Mesenchymal stem cell (in vitro differentiated cells and primary cell): ENCODE results near the gene ALDH2.

Experiments used
- DNase-seq: peaks from one replicate; pipeline ENCODE4 v3.0.0-alpha.2; 2013
- H2AFZ ChIP-seq: one replicate; pipeline ENCODE4 v1.6.1; 2013; ENCODE audit warnings: low read depth, mild to moderate bottlenecking, control low read depth, inconsistent platforms, low read length, moderate library complexity
- H2AK5ac ChIP-seq: 2 replicates; pipeline ENCODE4 v1.6.1; 2013; ENCODE audit warnings: low read length, moderate library complexity, mild to moderate bottlenecking, inconsistent platforms; ENCODE audit not compliant: severe bottlenecking
- H2BK120ac ChIP-seq: one replicate; pipeline ENCODE4 v1.6.1; 2013; ENCODE audit warnings: low read depth, mild to moderate bottlenecking, inconsistent platforms, low read length, moderate library complexity
- H2BK12ac ChIP-seq, 2 experiments: one replicate each; pipeline ENCODE4 v1.6.1; 2013; ENCODE audit warnings: inconsistent platforms in 2 of 2, low read length in 2 of 2, mild to moderate bottlenecking in 2 of 2, moderate library complexity in 2 of 2, control low read depth in 1 of 2
- H2BK15ac ChIP-seq: one replicate; pipeline ENCODE4 v1.6.1; 2013; ENCODE audit warnings: mild to moderate bottlenecking, low read depth, inconsistent platforms; ENCODE audit not compliant: poor library complexity, severe bottlenecking
- H2BK5ac ChIP-seq: 2 replicates; pipeline ENCODE4 v1.6.1; 2013; ENCODE audit warnings: low read depth, mild to moderate bottlenecking, low read length, control low read depth, inconsistent platforms; ENCODE audit not compliant: poor library complexity, severe bottlenecking
- H3K14ac ChIP-seq, 2 experiments: one replicate each; pipeline ENCODE4 v1.6.1; 2013; ENCODE audit warnings: inconsistent platforms in 2 of 2, low read length in 2 of 2, control low read depth in 1 of 2, mild to moderate bottlenecking in 1 of 2, moderate library complexity in 1 of 2
- H3K18ac ChIP-seq, 2 experiments: one replicate each; pipeline ENCODE4 v1.6.1; 2013; ENCODE audit warnings: inconsistent platforms in 2 of 2, low read length in 2 of 2, control low read depth in 1 of 2, low read depth in 1 of 2, mild to moderate bottlenecking in 1 of 2
- H3K23ac ChIP-seq, 2 experiments: one replicate each; pipeline ENCODE4 v1.6.1; 2013; ENCODE audit warnings: inconsistent platforms in 2 of 2, low read length in 2 of 2, mild to moderate bottlenecking in 2 of 2, moderate library complexity in 2 of 2, control low read depth in 1 of 2
- H3K27ac ChIP-seq: 2 replicates; pipeline ENCODE4 v1.5.1; 2013; ENCODE audit warnings: mild to moderate bottlenecking, moderate library complexity, low read length, control low read depth, inconsistent platforms; ENCODE audit not compliant: poor library complexity, severe bottlenecking
- H3K27me3 ChIP-seq, 2 experiments: 2 replicates each; pipeline versions ENCODE4 v1.6.1 to v1.7.0; 2013; ENCODE audit warnings: low read length in 2 of 2, mild to moderate bottlenecking in 2 of 2, moderate library complexity in 2 of 2, control low read depth in 1 of 2, inconsistent platforms in 1 of 2; ENCODE audit not compliant: control insufficient read depth in 1 of 2, insufficient read depth in 1 of 2
- H3K36me3 ChIP-seq, 2 experiments: 2 replicates each; pipeline versions ENCODE4 v1.6.1 to v1.7.0; 2013; ENCODE audit warnings: low read length in 2 of 2, control low read depth in 1 of 2, inconsistent platforms in 1 of 2, low read depth in 1 of 2, mild to moderate bottlenecking in 1 of 2; ENCODE audit not compliant: insufficient read depth in 2 of 2, control insufficient read depth in 1 of 2
- H3K4ac ChIP-seq, 2 experiments: one replicate each; pipeline ENCODE4 v1.6.1; 2013; ENCODE audit warnings: inconsistent platforms in 2 of 2, low read length in 2 of 2, mild to moderate bottlenecking in 2 of 2, moderate library complexity in 2 of 2, control low read depth in 1 of 2, low read depth in 1 of 2
- H3K4me1 ChIP-seq: 2 replicates; pipeline ENCODE4 v1.6.1; 2013; ENCODE audit warnings: low read depth, low read length, control low read depth; ENCODE audit not compliant: control insufficient read depth, insufficient read depth
- H3K4me2 ChIP-seq: 2 replicates; pipeline ENCODE4 v1.6.1; 2013; ENCODE audit warnings: low read length, mild to moderate bottlenecking, inconsistent platforms; ENCODE audit not compliant: poor library complexity, severe bottlenecking
- H3K4me3 ChIP-seq, 2 experiments: 2 replicates each; pipeline versions ENCODE4 v1.5.1 to v1.7.0; 2013; ENCODE audit warnings: low read length in 2 of 2, mild to moderate bottlenecking in 2 of 2, control low read depth in 1 of 2, low read depth in 1 of 2; ENCODE audit not compliant: insufficient read depth in 1 of 2
- H3K79me1 ChIP-seq: replicated peaks from 2 replicates; pipeline ENCODE4 v1.6.1; 2013; ENCODE audit warnings: mild to moderate bottlenecking, control low read depth, low read length, inconsistent platforms; ENCODE audit not compliant: poor library complexity, severe bottlenecking
- H3K9ac ChIP-seq: 2 replicates; pipeline ENCODE4 v1.7.0; 2013; ENCODE audit warnings: mild to moderate bottlenecking, low read length, moderate library complexity
- H3K9me3 ChIP-seq: 2 replicates; pipeline ENCODE4 v1.7.0; 2013; ENCODE audit warnings: mild to moderate bottlenecking, low read length; ENCODE audit not compliant: control insufficient read depth
- H4K8ac ChIP-seq: one replicate; pipeline ENCODE4 v1.6.1; 2013; ENCODE audit warnings: inconsistent platforms, mild to moderate bottlenecking, low read length, moderate library complexity
- H4K91ac ChIP-seq: one replicate; pipeline ENCODE4 v1.6.1; 2013; ENCODE audit warnings: mild to moderate bottlenecking, low read length, inconsistent platforms
- whole genome bisulfite sequencing: methylation state at CpG from one replicate; pipeline ENCODE4 v1.1.7; 2013; ENCODE audit warnings: mixed read lengths; 5-methylcytosine and 5-hydroxymethylcytosine counted together

Gene ALDH2

DNA sequence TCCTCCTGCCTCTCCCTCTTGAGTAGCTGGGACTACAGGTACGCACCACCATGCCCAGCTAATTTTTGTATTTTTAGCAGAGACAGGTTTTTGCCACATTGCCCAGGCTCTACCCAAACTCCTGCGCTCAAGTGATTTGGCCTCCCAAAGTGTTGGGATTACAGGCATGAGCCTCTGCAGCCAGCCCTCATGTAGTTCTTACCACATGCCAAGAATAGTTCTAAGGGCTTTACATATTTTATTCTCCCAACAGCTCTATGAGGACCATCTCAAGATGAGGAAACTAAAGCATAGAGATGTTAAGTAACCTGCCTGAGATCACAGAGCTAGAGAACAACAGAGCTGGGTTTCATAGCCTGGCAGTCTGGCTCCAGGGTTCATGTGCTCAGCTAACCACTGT, 37.9 kb upstream of the ALDH2 start:
- H3K27ac ChIP-seq, result no peak overlapping the region
- H3K36me3 ChIP-seq, result peaks cover 37 to 52% of the 10 kb centered on the region in 2 experiments
- no peak overlapping the region for H2BK12ac ChIP-seq
- no peak overlapping the region for H2AK5ac ChIP-seq
- WGBS, result 99% methylated on average over 2 of the region's 2 CpGs
- no peak overlapping the region for H3K14ac ChIP-seq
- no peak overlapping the region for H4K8ac ChIP-seq
- H3K9ac ChIP-seq, result no peak overlapping the region
- H3K79me1 ChIP-seq, result no peaks in the 10 kb centered on the region
- H2BK120ac ChIP-seq, result no peak overlapping the region
- no peak overlapping the region for H2BK15ac ChIP-seq
- DNase-seq, result no peak
- H3K9me3 ChIP-seq, result no peaks in the 10 kb centered on the region
- H4K91ac ChIP-seq, result no peak overlapping the region
- no peak overlapping the region for H3K4ac ChIP-seq
- no peak overlapping the region for H3K4me3 ChIP-seq
- no peaks in the 10 kb centered on the region for H3K27me3 ChIP-seq
- H3K18ac ChIP-seq, result no peak overlapping the region
- H3K4me2 ChIP-seq, result no peak overlapping the region
- H2BK5ac ChIP-seq, result no peak overlapping the region
- H3K4me1 ChIP-seq, result no peaks in the 10 kb centered on the region
- no peak overlapping the region for H2AFZ ChIP-seq
- H3K23ac ChIP-seq, result no peak overlapping the region

DNA sequence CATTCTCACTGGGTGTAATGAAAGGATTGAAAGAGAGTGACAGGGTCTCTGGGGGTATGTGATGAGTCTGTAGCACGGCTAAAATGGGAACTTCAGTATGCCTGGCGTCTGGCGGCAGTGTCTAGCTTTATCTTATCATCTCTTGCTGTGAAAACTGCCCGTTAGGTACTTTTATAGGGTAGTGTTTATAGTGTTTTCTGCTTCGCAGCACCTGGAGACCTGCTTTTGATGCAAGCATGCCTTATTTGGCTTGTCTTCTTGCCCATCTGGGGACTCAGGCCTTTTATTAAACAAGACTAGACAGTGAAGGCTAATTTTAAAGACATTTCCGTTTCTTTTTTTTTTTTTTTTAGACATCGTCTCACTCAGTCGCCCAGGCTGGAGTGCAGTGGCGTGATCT, 36.3 kb upstream of the ALDH2 start:
- no peak overlapping the region for H3K23ac ChIP-seq

DNA sequence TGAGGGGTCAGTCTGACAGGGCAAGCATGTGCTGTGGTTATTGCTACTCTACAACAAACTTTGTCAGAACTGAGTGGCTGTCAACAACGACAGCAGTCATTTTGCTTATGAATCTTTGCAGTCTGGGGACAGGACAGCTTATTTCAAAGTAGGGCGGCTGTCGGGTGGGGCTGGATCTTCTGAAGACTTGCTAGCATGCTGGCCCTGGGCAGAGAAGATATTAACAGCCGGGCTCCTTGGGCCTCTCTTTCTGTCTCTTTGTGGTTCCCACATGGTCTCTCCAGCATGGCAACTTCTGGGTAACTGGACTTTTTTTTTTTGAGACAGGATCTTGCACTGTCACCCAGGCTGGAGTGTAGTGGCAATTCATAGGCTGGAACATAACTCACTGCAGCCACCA, 33.9 kb upstream of the ALDH2 start:
- 93% methylated on average over 4 of the region's 4 CpGs for WGBS
- Histone ChIP-seq H2AK5ac (no peak overlapping the region), H2BK15ac (no peak overlapping the region), H3K4ac (no peak overlapping the region), H3K14ac (no peak overlapping the region), H2BK5ac (no peak overlapping the region), H4K91ac (no peak overlapping the region), H3K27me3 (no peaks in the 10 kb centered on the region), H3K36me3 (peaks cover 31 to 56% of the 10 kb centered on the region in 2 experiments), H2BK12ac (no peak overlapping the region), H3K27ac (no peak overlapping the region), H3K79me1 (no peaks in the 10 kb centered on the region), H3K23ac (no peak overlapping the region), H3K9ac (no peak overlapping the region), H2BK120ac (no peak overlapping the region), H3K9me3 (no peaks in the 10 kb centered on the region), H3K4me3 (no peak overlapping the region), H3K18ac (no peak overlapping the region), H4K8ac (no peak overlapping the region), H3K4me2 (no peak overlapping the region), H2AFZ (no peak overlapping the region), H3K4me1 (no peaks in the 10 kb centered on the region)
- no peak for DNase-seq

More for the DNA sequence above, 36.3 kb upstream of the ALDH2 start:
- H2AK5ac ChIP-seq, result no peak overlapping the region
- WGBS, result 97% methylated on average over 9 of the region's 9 CpGs
- H3K4ac ChIP-seq, result no peak overlapping the region
- no peak overlapping the region for H3K4me3 ChIP-seq
- H3K27me3 ChIP-seq, result no peaks in the 10 kb centered on the region
- H4K91ac ChIP-seq, result no peak overlapping the region
- peaks cover 30 to 55% of the 10 kb centered on the region in 2 experiments for H3K36me3 ChIP-seq
- H2BK5ac ChIP-seq, result no peak overlapping the region
- H4K8ac ChIP-seq, result no peak overlapping the region
- no peaks in the 10 kb centered on the region for H3K79me1 ChIP-seq
- no peak overlapping the region for H3K14ac ChIP-seq
- no peak overlapping the region for H2BK120ac ChIP-seq
- H3K9me3 ChIP-seq, result no peaks in the 10 kb centered on the region
- no peak for DNase-seq
- no peak overlapping the region for H2BK15ac ChIP-seq
- no peak overlapping the region for H2AFZ ChIP-seq
- no peak overlapping the region for H3K9ac ChIP-seq
- H3K27ac ChIP-seq, result no peak overlapping the region
- no peaks in the 10 kb centered on the region for H3K4me1 ChIP-seq
- H2BK12ac ChIP-seq, result no peak overlapping the region
- H3K4me2 ChIP-seq, result no peak overlapping the region
- no peak overlapping the region for H3K18ac ChIP-seq

DNA sequence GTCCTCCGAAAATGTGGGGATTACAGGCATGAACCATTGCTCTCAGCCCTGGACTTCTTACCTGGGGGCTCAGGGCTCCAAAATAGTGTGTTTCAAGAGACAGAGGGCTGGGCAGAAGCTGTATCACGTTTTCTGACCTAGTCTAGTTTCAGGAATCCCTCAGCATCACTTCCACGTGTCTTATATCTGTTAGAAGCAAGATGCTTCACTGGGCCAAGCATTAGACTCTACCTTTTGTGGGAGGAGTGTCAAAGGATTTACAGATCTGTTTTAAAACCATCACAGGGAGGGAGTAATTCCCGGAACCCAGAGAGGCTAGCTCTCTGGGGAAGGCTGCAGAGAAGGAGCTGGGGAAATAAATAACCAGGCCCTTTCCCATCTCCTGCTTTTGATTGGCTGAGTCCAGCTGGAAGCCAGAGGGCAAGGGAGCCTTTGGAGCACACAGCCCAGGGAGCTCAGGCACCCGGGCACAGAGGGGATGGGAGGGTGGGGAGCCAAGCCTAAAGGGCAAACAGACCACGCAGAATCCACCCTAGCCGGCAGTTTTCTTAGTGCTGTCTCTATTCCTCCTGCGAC, 33.3 kb upstream of the ALDH2 start:
- 95% methylated on average over 8 of the region's 8 CpGs for WGBS
- Histone ChIP-seq H3K4ac (no peak overlapping the region), H3K27me3 (no peaks in the 10 kb centered on the region)

More for the DNA sequence above, 33.3 kb upstream of the ALDH2 start:
- no peak overlapping the region for H2AFZ ChIP-seq
- H3K27ac ChIP-seq, result no peak overlapping the region
- H3K36me3 ChIP-seq, result peaks cover 36 to 51% of the 10 kb centered on the region in 2 experiments
- no peak for DNase-seq
- H2BK5ac ChIP-seq, result no peak overlapping the region
- no peak overlapping the region for H4K91ac ChIP-seq
- no peak overlapping the region for H4K8ac ChIP-seq
- H3K9me3 ChIP-seq, result no peaks in the 10 kb centered on the region
- H3K18ac ChIP-seq, result no peak overlapping the region
- H2BK12ac ChIP-seq, result no peak overlapping the region
- no peak overlapping the region for H2BK15ac ChIP-seq
- H3K79me1 ChIP-seq, result no peaks in the 10 kb centered on the region
- no peak overlapping the region for H3K9ac ChIP-seq
- no peak overlapping the region for H3K23ac ChIP-seq
- no peak overlapping the region for H3K4me3 ChIP-seq
- H3K4me2 ChIP-seq, result no peak overlapping the region
- no peaks in the 10 kb centered on the region for H3K4me1 ChIP-seq
- no peak overlapping the region for H2BK120ac ChIP-seq
- H3K14ac ChIP-seq, result no peak overlapping the region
- no peak overlapping the region for H2AK5ac ChIP-seq
